IPS-18a (cell line): Measurements from ENCODE around the gene CUEDC2.
"Not testable (repeated sequence)": the region's sequence is repeated elsewhere in the genome, so short reads cannot be mapped to it uniquely, and the experiment has no call there.

Source experiments
- H3K27ac ChIP-seq: one replicate; pipeline ENCODE4 v1.5.1; 2013; ENCODE audit warnings: low read length
- H3K27me3 ChIP-seq: one replicate; pipeline ENCODE4 v1.6.1; 2013; ENCODE audit warnings: mild to moderate bottlenecking, low read length; ENCODE audit not compliant: control insufficient read depth, insufficient read depth
- H3K36me3 ChIP-seq: one replicate; pipeline ENCODE4 v1.6.1; 2013; ENCODE audit warnings: low read depth, low read length; ENCODE audit not compliant: control insufficient read depth
- H3K4me1 ChIP-seq: one replicate; pipeline ENCODE4 v1.6.1; 2013; ENCODE audit warnings: low read depth, low read length; ENCODE audit not compliant: control insufficient read depth
- H3K4me3 ChIP-seq: one replicate; pipeline ENCODE4 v1.5.1; 2013; ENCODE audit warnings: low read length
- H3K9ac ChIP-seq: one replicate; pipeline ENCODE4 v1.6.1; 2013; ENCODE audit warnings: mild to moderate bottlenecking, low read length, moderate library complexity
- H3K9me3 ChIP-seq: one replicate; pipeline ENCODE4 v1.6.1; 2013; ENCODE audit warnings: low read depth, low read length; ENCODE audit not compliant: control insufficient read depth

Gene CUEDC2

DNA sequence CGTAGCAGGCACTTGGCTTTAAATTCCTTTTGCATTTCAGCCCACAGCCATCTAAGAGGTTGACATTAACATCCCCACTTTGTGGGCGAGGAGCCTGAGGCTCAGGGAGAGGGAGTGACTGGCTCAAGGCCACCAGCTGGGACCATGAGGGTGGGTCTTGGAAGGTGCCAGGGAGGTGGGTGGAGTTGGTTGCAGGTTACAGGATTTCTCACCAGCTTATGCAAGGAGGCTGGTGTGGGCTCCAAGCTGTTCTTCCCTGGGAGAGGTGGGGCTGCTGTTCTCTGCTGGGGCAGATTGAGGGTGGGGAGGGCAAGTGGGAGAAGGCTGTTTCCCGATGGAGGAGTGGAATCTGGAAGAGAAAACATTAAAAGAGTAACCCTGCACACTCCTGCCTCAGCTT lies 33.1 kb upstream of the CUEDC2 start:
- peaks cover 26% of the 10 kb centered on the region for H3K4me1 ChIP-seq
- no peaks in the 10 kb centered on the region for H3K36me3 ChIP-seq
- H3K27ac ChIP-seq, result no peak overlapping the region
- H3K4me3 ChIP-seq, result no peak overlapping the region
- H3K27me3 ChIP-seq, result peaks cover 18% of the 10 kb centered on the region
- H3K9me3 ChIP-seq, result no peaks in the 10 kb centered on the region
- no peak overlapping the region for H3K9ac ChIP-seq

DNA sequence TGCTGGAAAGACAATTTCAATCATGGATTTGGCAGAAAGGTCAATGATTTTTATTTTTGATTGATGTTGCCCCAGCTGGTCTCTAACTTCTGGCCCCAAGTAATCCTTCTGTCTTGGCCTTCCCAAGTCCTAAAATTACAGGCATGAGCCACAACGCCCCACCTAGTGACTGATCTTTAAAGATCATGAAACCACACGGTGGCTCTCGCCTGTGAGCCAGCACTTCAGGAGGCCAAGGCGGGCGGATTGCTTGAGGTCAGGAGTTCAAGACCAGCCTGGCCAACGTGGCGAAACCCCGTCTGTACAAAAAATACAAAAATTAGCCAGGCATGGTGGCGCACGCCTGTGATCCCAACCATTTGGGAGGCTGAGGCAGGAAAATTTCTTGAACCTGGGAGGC lies 31.6 kb upstream of the CUEDC2 start:
- Histone ChIP-seq H3K27ac (no peak overlapping the region), H3K9ac (no peak overlapping the region), H3K4me3 (no peak overlapping the region)

DNA sequence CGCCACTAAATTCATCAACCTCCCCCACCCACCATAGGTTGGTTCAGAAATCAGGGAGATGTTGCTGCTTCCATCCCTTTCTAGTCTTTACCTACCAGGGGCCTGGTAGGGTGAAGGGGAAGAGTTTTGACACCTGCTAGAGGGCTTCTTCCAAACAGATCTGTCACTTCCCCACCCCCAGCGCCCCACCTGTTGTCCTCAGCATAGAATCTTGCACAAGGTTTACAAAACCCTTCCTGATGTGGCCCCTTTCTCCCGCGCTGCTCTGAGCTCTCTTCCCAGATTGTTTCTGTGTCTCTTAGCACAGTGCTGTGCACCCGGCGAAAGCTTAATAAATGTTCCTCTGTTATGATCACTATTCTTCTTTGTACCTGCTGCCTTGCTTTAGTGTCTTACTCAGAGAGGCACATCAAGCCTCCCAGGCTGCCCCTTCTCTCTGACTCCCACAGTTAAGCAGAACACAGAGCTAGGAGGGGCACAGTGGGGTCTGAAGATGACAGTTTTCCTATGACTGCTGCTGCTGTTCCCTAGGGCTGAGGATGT lies 30.2 kb upstream of the CUEDC2 start:
- peaks cover 18% of the 10 kb centered on the region for H3K27me3 ChIP-seq
- H3K9me3 ChIP-seq, result no peaks in the 10 kb centered on the region
- H3K36me3 ChIP-seq, result no peaks in the 10 kb centered on the region
- H3K27ac ChIP-seq, result no peak overlapping the region
- H3K9ac ChIP-seq, result no peak overlapping the region
- peak overlapping the region; percentile 84 for H3K4me3 ChIP-seq
- peaks cover 26% of the 10 kb centered on the region for H3K4me1 ChIP-seq

More for the DNA sequence above, 31.6 kb upstream of the CUEDC2 start:
- peaks cover 26% of the 10 kb centered on the region for H3K4me1 ChIP-seq
- H3K36me3 ChIP-seq, result no peaks in the 10 kb centered on the region
- peaks cover 18% of the 10 kb centered on the region for H3K27me3 ChIP-seq
- H3K9me3 ChIP-seq, result no peaks in the 10 kb centered on the region

DNA sequence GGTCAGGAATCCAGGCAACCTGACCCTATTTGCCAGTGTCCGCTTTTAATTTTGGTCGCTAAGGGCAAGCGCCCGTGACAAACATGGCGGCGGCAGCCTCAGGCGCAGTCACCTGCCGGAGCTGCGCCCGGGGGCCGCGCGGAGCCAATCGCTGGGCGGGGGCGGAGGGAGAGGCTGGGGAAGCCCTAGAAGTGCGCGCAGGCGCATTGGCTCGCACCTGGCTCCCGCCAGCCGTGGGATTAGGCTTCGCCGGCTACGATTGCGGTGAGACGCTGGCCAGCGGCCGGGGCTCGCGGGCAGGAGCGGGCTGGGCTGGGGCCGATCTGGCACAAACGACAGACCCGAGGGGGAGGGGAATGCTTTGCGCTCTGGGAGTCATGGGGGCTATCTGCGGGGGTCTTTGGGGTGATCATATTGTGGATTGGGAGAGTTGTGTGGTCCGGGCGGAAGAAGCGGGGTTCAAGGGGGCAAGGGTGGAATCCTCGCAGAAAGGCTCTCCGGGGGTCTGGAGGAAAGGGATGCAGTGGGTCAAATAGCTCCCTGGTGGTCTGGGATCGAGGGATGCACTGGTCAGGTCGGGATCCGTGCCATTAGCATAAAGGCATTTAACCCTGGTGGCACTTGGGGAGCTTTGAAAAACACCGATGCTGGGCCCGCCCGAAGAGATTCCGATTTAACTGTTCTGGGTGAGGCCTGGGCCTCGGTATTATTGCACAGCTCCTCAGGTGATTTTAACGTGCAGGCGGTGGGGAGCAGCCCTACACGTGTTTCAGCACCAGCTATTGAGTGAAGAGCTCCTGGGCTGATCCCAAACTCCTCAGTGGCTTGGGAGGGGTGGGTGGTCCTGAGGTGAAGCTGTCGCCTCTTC lies 29.0 kb upstream of the CUEDC2 start:
- peaks cover 26% of the 10 kb centered on the region for H3K4me1 ChIP-seq
- H3K36me3 ChIP-seq, result no peaks in the 10 kb centered on the region
- H3K27ac ChIP-seq, result peak overlapping the region; percentile 88
- H3K9me3 ChIP-seq, result no peaks in the 10 kb centered on the region
- H3K27me3 ChIP-seq, result peaks cover 18% of the 10 kb centered on the region
- H3K9ac ChIP-seq, result peak overlapping the region; percentile 64
- H3K4me3 ChIP-seq, result peak overlapping the region; percentile 84

DNA sequence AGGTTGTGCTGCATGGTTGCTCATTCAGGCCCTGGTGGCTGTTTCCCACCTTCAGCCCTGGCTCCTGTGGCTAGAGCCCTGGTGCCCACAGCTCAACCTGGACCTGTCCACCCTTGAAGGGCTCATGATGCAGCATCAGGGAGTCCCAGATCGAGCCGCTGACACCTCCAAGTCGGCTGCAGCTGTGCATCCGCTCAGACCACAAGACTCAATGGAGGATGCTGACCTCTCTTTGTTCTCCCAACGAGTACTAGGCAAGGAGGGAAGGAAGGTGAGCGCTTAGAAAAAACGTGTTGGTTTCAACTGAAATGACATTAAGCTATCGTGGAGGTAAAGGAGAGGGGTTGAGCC lies 28.4 kb upstream of the CUEDC2 start:
- peak overlapping the region; percentile 64 for H3K9ac ChIP-seq
- peaks cover 18% of the 10 kb centered on the region for H3K27me3 ChIP-seq
- H3K9me3 ChIP-seq, result no peaks in the 10 kb centered on the region
- peak overlapping the region; percentile 88 for H3K27ac ChIP-seq
- H3K36me3 ChIP-seq, result no peaks in the 10 kb centered on the region
- peaks cover 30% of the 10 kb centered on the region for H3K4me1 ChIP-seq
- peak overlapping the region; percentile 84 for H3K4me3 ChIP-seq

DNA sequence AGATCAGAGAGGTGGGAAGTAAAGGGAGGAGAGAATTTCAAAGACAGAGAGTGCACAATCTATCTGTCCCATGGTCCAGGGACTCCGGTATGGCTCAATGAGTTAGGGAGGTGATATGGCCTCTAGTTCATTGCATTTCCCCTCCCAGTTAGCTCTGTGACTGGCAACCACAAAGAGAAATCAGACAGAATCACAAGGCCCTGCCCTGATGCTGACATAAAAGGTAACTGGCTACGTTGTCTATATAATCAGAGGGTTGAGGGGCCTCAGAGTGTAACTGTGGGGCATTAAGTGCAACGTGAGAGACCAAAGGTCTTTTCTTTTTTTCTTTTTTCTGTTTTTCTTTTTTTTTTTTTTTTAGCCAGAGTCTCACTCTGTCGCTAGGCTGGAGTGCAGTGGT lies 26.3 kb upstream of the CUEDC2 start:
- H3K4me1 ChIP-seq, result peaks cover 46% of the 10 kb centered on the region

DNA sequence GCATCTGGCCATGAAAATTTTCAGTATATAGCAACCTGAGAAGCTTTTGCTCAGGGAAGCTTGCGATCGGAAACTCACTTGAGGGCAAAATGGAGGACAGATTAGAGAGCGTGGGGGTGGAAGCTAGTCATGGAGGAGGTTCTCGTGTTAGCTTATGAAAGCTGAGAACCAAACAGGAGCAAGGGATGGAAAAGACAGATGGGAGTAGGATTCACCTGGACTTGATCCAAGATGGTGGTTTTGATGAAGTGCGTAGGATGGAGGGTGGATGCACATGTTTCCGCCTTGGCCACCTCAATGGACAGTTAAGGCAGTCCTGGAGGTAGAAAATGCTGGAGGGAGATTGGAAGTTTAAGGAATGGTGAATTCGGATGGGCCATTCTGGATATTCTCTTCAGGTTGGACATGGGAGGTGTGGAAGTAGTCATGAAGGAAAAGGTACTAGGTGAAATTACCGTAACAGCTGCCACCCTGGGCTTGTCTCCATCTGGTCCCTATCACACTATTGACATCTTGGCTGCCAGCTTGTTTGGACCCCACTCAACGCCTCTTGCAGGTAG lies 25.3 kb upstream of the CUEDC2 start:
- Histone ChIP-seq H3K4me1 (peaks cover 42% of the 10 kb centered on the region), H3K9ac (no peak overlapping the region), H3K27me3 (peaks cover 8% of the 10 kb centered on the region), H3K36me3 (peaks cover 2% of the 10 kb centered on the region), H3K9me3 (no peaks in the 10 kb centered on the region), H3K4me3 (no peak overlapping the region), H3K27ac (no peak overlapping the region)

More for the DNA sequence above, 26.3 kb upstream of the CUEDC2 start:
- H3K36me3 ChIP-seq, result no peaks in the 10 kb centered on the region
- H3K27ac ChIP-seq, result no peak overlapping the region
- H3K27me3 ChIP-seq, result peaks cover 17% of the 10 kb centered on the region
- H3K9ac ChIP-seq, result no peak overlapping the region
- H3K4me3 ChIP-seq, result no peak overlapping the region
- no peaks in the 10 kb centered on the region for H3K9me3 ChIP-seq

DNA sequence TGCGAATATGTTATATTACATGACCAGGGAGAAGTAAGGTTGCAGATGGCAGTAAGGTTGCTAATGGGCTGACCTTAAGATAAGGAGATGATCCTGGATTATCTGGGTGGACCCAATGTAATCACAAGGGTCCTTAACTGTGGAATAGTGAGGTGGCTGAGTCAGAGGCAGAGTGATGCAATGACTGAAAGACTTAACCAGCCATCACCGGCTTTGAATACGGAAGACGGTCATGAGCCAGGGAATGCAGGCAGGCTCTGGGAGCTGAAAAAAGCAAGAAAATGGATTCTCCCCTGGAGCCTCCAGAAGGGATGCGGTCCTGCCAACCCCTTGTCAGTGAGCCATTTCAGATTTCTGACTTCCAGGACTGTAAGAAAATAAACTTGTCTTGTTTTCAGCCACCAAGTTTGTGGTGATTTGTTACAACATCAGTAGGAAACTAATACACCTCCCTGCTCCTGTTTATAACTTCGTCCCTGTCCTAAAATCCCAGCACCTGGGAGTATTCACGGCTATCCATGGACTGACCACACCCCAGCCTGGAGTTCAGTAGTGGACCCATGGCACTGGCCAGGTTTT lies 23.6 kb upstream of the CUEDC2 start:
- H3K36me3 ChIP-seq, result peaks cover 4% of the 10 kb centered on the region
- H3K9me3 ChIP-seq, result no peaks in the 10 kb centered on the region
- no peaks in the 10 kb centered on the region for H3K27me3 ChIP-seq
- H3K4me3 ChIP-seq, result no peak overlapping the region
- no peak overlapping the region for H3K9ac ChIP-seq
- H3K4me1 ChIP-seq, result peaks cover 29% of the 10 kb centered on the region
- peak overlapping the region; percentile 26 for H3K27ac ChIP-seq

DNA sequence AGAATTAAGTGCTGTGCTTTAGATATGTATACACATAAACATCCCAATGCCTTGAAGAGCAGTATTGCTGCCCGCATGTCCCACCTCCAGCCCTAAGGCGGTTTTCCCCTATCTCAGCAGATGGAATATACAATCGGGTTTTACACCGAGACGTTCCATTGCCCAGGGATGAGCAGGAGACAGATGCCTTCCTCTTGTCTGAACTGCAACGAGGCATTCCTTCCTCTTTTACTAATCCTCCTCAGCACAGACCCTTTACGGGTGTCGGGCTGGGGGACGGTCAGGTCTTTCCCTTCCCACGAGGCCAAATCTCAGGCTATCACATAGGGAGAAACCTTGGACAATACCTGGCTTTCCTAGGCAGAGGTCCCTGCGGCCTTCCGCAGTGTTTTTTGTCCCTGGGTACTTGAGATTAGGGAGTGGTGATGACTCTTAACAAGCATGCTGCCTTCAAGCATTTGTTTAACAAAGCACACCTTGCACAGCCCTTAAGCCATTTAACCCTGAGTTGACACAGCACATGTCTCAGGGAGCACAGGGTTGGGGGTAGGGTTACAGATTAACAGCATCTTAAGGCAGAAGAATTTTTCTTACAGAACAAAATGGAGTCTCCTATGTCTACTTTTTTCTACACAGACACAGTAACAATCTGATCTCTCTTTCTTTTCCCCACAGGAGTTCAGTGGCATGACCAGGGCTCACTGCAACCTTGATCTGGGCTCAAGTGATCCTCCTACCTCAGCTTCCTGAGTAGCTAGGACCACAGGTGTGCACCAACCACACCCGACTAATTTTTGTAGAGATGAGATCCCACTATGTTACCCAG lies 22.5 kb upstream of the CUEDC2 start:
- peaks cover 25% of the 10 kb centered on the region for H3K4me1 ChIP-seq
- H3K27me3 ChIP-seq, H3K4me3 ChIP-seq, H3K9ac ChIP-seq, H3K9me3 ChIP-seq, H3K36me3 ChIP-seq, H3K27ac ChIP-seq: not testable (repeated sequence)

DNA sequence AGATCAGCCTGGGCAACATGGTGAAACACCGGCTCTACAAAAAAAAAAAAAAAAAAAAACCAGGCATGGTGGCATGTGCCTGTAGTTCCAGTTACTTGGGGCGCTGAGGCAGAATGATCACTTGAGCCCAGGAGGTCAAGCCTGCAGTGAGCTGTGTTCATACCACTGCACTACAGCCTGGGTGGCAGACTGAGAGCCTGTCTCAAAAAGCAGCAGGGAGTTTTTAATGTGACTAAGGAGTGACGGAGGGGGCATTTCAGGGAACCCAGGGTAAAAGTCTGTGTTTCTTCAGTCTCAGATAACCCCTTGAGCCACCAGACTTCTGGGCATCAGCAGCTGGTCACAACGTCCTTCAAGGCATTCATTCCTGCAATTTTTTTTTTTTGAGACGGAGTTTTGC lies 21.1 kb upstream of the CUEDC2 start:
- Histone ChIP-seq H3K36me3 (peaks cover 4% of the 10 kb centered on the region), H3K9ac (no peak overlapping the region), H3K27me3 (no peaks in the 10 kb centered on the region), H3K4me3 (no peak overlapping the region), H3K9me3 (no peaks in the 10 kb centered on the region), H3K27ac (no peak overlapping the region), H3K4me1 (peaks cover 31% of the 10 kb centered on the region)

DNA sequence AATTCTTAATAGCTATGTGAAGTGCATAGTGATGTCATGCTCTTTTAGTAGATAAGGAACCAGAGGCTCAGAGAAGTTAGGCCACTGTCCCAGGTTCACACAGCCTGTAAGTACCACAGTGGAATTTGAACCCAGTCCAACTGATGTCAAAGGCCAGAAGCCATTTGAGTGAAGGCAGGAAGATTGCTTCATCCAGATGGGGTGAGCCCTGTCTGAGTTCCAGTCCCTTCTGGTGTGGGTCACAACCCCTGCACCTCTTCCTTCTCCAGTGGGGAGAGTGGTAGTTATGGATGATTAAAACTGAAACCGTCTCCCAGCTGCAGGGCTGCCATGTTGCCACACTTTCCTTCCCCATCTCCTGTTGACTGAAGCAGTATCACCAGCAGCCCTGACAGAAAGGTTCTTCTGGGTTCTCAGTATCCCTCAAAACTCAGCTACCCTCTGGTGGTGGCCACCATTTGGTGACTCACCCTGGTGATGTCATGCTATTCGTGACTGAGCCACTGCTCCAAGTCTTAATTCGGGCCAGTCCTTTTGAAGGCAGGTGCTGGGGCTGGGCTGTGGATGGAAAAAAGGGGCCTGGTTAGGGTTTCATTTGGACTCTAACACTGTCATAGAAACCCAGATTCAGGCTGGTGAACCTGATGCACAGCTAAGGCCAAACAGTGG lies 20.4 kb upstream of the CUEDC2 start:
- Histone ChIP-seq H3K9me3 (no peaks in the 10 kb centered on the region), H3K4me3 (no peak overlapping the region), H3K9ac (no peak overlapping the region), H3K27ac (no peak overlapping the region), H3K36me3 (peaks cover 4% of the 10 kb centered on the region), H3K4me1 (peaks cover 31% of the 10 kb centered on the region), H3K27me3 (no peaks in the 10 kb centered on the region)
